ENCODE data around the gene HSFX4. TPM values are rescaled to one million over a fixed set of nuclear protein-coding genes. Genes with fewer than 3 reads are reported as not detected.

HSFX4 gene
- total and polyA plus RNA-seq, 2 of the 13 experiments (the other 11 are each of a cell fraction or from before 2014, with no cell fraction given): not detected

DNA sequence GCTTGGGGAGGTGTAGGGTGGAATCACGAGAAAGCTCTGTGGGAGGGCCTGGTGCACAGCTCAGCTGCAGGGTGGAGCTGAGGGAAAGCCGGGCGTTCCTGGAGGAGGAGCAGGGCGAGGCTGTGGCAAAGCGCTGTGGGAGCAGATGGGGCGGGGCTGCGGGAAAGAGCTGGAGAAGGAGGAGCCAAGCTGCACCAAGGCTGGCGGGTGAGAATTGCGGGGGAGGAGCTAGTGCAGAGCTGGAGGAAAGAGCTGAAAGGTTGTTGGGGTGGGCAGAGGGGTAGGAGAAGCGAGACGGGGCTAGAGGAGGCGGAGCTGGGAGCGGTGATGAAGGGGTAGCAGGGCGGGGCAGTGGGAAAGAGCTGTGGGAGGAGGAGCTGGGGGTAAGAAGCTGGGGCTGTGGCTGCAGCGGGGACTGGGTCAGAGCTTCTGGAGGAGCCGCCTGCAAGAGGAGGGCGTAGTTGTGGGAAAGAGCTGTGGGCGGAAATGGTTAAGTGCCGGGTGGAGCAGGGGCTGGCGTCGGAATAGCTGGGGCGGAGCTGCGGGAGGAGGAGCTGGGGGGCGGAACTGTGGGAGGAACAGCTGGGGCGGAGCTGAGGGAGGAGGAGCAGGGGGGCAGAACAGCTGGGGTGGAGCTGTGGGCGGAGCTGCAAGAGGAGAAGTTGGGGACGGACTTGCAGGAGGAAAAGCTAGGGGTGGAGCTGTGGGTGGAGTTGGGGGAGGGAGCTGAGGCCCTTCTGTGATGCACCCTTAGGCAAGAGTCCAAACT lies 10.7 kb downstream of the HSFX4 start (continued):
- TF ChIP-seq, protein P1, sequence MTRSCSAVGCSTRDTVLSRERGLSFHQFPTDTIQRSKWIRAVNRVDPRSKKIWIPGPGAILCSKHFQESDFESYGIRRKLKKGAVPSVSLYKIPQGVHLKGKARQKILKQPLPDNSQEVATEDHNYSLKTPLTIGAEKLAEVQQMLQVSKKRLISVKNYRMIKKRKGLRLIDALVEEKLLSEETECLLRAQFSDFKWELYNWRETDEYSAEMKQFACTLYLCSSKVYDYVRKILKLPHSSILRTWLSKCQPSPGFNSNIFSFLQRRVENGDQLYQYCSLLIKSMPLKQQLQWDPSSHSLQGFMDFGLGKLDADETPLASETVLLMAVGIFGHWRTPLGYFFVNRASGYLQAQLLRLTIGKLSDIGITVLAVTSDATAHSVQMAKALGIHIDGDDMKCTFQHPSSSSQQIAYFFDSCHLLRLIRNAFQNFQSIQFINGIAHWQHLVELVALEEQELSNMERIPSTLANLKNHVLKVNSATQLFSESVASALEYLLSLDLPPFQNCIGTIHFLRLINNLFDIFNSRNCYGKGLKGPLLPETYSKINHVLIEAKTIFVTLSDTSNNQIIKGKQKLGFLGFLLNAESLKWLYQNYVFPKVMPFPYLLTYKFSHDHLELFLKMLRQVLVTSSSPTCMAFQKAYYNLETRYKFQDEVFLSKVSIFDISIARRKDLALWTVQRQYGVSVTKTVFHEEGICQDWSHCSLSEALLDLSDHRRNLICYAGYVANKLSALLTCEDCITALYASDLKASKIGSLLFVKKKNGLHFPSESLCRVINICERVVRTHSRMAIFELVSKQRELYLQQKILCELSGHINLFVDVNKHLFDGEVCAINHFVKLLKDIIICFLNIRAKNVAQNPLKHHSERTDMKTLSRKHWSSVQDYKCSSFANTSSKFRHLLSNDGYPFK (CRISPR knock-in tag; IDR thresholded peaks at IDR 0.05; ENCODE audit: borderline replicate concordance): no peak
- TF ChIP-seq ZNF143 (CRISPR knock-in tag; IDR thresholded peaks at IDR 0.05) (no peak), MED1 (CRISPR knock-in tag; IDR thresholded peaks at IDR 0.05) (no peak), EP300 (IDR thresholded peaks at IDR 0.05; ENCODE audit: low read depth in 2 of 2, low read length in 2 of 2) (peak in 1 of 2 experiments; percentile 93; a peak in 2 of 4 replicates), EP300 (CRISPR knock-in tag; IDR thresholded peaks at IDR 0.05; ENCODE audit: borderline replicate concordance) (no peak), SP5 (CRISPR knock-in tag; IDR thresholded peaks at IDR 0.05; ENCODE audit: borderline replicate concordance, low read depth) (peak; percentile 65; the same call in 1 of the 2 replicates)
- TF ChIP-seq, protein P2, sequence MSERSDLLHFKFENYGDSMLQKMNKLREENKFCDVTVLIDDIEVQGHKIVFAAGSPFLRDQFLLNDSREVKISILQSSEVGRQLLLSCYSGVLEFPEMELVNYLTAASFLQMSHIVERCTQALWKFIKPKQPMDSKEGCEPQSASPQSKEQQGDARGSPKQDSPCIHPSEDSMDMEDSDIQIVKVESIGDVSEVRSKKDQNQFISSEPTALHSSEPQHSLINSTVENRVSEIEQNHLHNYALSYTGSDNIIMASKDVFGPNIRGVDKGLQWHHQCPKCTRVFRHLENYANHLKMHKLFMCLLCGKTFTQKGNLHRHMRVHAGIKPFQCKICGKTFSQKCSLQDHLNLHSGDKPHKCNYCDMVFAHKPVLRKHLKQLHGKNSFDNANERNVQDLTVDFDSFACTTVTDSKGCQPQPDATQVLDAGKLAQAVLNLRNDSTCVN (CRISPR knock-in tag; IDR thresholded peaks at IDR 0.05; ENCODE audit: borderline replicate concordance): no peak
- TF ChIP-seq, protein P3, sequence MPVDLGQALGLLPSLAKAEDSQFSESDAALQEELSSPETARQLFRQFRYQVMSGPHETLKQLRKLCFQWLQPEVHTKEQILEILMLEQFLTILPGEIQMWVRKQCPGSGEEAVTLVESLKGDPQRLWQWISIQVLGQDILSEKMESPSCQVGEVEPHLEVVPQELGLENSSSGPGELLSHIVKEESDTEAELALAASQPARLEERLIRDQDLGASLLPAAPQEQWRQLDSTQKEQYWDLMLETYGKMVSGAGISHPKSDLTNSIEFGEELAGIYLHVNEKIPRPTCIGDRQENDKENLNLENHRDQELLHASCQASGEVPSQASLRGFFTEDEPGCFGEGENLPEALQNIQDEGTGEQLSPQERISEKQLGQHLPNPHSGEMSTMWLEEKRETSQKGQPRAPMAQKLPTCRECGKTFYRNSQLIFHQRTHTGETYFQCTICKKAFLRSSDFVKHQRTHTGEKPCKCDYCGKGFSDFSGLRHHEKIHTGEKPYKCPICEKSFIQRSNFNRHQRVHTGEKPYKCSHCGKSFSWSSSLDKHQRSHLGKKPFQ (CRISPR knock-in tag; IDR thresholded peaks at IDR 0.05; ENCODE audit: insufficient replicate concordance): peak; percentile 55

All from HepG2 (cell line).